GM18526 (cell line): ENCODE data around the gene GARIN5A.

Experiments used
- POLR2A ChIP-seq: IDR thresholded peaks from 3 replicates; pipeline ENCODE4 v1.6.1; 2011; ENCODE audit not compliant: insufficient read length; ENCODE audit errors: extremely low read depth

Gene GARIN5A

DNA sequence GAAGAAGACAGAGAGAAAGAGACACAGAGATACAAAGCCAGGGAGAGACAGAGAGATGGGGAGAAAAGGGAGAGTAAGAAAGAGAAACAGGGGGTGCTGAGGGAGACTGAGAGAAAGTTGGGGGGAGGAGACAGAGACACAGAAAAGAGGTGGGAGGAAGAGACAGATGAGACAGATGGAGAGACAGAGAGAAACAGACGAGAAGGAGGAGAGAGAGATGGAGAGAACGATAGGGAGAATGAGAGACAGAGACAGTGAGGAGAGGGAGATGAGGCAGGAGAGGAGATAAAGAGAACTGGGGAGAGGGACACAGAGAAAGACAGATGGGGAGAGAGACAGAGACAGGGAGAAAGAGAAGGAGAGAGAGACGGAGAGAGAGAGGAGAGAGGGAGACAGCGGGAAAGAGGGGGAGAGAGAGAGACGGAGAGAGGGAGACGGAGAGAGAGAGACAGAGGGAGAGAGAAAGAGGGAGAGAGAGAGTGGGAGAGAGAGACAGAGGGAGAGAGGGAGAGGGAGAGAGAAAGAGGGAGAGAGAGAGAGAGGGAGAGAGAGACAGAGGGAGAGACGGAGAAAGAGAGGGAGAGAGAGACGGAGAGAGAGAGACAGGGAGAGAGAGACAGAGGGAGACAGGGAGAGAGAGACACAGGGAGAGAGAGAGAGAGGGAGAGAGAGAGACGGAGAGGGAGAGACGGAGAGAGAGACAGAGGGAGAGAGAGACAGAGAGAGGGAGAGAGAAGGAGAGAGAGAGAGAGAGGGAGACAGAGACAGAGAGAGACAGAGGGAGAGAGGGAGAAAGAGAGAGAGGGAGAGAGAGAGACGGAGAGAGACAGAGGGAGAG, 21.8 kb upstream of the GARIN5A start:
- TF ChIP-seq POLR2A = no peak

DNA sequence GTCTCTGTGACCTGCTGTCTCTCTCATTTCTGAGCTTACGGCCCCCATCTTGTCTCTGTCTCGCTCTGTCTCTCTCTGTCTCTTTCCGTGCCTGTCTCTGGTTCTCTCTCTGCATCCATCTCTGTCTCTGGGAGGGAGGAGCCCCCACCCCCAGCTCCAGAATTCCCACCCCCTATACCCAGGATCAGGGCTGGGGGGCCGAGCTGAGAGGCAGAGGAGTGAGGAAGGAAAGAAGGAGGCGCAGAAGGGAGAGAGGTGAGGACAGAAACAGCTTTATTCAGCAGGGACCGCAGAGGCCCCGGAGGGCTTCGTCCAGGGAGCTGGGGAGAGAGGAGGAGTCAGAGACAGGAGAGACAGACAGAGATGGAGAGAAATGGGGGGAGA, 20.4 kb upstream of the GARIN5A start:
- no peak for TF ChIP-seq POLR2A

- no peak for TF ChIP-seq POLR2A
Observed at GRCh38 chr19:50496189-50497021, 19.8 kb upstream of the GARIN5A start.

DNA sequence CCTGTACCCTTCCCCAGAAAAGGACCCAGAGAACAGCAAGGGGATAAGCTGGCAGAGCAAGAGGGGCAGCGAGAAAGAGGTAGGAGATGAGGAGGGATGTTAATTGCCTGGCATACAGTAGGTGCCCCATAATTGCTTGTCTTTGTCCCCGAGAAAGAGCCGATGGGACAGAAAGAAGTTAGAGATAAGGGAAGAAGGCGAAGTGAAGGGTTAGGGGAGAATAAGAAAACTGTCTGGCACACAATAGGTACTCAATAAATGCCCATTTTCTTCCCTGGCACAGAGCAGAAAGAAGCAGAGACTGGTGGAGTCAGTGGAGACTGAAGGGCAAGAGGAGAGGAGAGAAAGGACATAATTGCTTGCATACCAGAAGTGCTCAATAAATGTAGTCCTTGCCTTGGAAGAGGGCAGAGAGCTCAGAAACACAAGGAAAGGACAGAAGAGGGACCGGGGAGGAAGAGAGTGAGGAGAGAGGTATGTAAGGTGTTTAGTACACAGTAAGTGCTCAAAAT, 18.4 kb upstream of the GARIN5A start:
- TF ChIP-seq POLR2A = no peak

DNA sequence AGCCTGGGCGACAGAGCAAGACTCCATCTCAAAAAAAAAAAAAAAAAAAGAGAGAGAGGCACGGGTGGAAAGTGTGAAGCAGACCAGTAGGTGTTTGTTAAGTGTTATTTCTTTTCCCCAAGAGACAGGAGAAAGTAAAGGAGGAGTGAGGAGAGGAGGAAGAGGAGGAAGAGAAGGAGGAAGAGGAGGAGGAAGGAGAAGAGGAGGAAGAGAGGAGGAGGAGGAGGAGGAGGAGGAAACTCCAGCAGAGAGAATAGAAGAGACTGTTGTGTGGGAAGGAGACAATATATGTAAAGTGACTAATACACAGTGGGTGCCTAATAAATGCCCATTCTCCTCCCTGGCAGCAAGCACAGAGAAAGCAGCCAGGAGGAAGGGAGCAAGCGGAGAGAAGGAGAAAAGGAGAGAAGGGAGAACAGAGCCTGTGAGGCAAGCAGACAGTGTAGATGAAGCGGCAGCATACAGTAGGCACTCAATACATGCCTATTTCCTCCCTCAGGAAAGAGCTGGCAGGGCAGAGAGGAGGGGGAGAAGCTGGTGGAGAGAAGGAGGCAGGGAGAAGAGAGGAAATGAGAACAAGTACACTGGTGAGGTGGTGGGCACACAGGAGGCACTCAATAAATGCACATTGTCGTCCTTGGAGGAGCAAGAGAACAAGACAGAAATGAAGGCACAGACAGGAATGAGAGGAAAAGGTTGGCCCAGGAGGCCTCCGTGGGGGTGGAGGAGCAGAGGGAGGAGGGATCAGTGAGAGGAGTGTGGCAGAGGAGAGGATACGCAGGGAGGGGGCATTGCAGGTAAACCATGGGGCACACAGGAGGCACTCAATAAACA, 17.8 kb upstream of the GARIN5A start:
- TF ChIP-seq POLR2A = no peak

GRCh38 chr19:50493171-50493570, 16.5 kb upstream of the GARIN5A start:
- TF ChIP-seq POLR2A = no peak

DNA sequence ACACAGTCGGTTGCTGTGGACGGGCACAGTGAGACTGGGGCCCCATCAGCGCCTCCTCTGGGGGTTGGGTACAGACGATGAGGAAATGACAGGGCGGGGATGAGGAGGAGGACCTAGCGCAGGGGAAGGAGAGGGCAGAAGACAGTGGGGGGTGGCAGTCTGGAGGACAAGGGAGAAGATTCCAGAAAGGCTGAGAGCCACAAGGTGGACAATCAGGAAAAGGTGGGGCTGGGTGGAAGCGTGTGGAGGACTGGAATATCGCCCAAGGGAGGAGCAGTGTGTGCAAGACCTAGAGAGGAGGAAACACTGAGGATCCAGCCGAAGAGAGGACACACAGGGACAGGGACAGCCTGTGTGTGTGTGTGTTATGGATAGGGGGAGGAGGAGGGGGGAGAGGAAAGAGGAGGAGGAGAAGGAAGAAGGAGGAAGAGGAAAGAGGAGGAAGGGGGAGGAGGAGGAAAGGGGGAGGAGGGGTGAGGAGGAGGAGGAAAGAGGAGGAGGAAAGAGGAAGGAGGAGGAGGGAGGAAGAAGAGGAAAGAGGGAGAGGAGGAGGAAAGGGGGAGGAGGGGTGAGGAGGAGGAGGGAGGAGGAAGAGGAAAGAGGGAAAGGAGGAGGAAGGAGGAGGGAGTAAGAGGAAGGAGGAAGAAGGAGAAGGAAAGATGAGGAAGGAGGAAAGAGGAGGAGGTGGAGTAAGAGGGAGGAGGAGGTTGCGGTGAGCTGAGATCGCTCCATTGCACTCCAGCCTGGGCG, 15.8 kb upstream of the GARIN5A start:
- TF ChIP-seq POLR2A = no peak

GRCh38 chr19:50490991-50491472, 14.4 kb upstream of the GARIN5A start:
- TF ChIP-seq POLR2A = no peak

GRCh38 chr19:50490411-50490811, 13.8 kb upstream of the GARIN5A start:
- no peak for TF ChIP-seq POLR2A

- no peak for TF ChIP-seq POLR2A
Observed at GRCh38 chr19:50489461-50490011, 12.9 kb upstream of the GARIN5A start.

DNA sequence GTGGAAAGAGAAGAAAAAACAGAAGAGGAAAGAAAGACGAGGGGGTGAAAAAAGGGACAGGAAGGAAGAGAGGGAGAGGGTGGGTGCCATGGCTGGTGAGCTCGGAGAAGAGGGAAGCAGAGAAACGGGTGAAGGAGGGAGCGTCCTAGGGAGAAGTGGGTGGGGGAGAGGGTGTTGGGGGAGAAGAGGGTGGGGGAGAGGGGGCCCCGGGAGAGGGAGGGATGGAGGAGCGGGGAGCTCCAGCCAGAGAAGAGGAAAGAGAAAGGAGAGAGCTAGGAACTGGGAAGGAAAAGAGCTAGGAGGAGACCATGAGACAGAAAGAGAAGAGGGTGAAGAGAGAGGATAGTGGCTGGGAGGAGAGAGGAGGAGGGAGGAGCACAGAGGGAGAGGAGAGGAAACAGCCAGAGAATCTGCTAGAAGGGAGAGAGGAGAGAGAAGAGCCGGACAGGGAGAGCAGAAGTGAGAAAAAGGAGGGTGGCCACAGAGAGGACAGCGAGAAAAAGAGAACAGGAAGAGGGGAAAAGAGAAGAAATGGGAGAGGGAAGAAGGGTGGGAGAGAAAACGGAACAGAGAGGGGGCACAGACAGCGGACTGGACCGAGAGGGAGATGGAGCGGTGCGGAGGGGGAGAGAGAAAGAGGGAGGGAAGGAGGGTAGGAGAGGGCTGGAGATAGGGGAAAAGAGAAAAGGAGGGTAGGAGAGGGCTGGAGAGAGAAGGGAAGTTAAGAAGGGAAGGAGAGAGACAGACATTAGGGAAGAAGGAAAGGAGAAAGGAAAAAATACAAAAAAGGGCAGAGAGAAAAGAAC, 11.9 kb upstream of the GARIN5A start:
- no peak for TF ChIP-seq POLR2A

GRCh38 chr19:50486823-50487515, 10.3 kb upstream of the GARIN5A start:
- no peak for TF ChIP-seq POLR2A
